Measurements from ENCODE around the gene CDK5RAP2.

- TF ChIP-seq ZNF600 (tag by site-specific recombination; IDR thresholded peaks at IDR 0.05) (no peak), ZNF24 (tag by site-specific recombination; IDR thresholded peaks at IDR 0.05) (no peak), OSR2 (tag by site-specific recombination; IDR thresholded peaks at IDR 0.05) (no peak), ZNF747 (tag by site-specific recombination; IDR thresholded peaks at IDR 0.05) (no peak), CTCF (tag by site-specific recombination; IDR thresholded peaks at IDR 0.05) (no peak), SCRT2 (tag by site-specific recombination; IDR thresholded peaks at IDR 0.05) (no peak), REST (tag by site-specific recombination; IDR thresholded peaks at IDR 0.05) (no peak), ZNF76 (tag by site-specific recombination; IDR thresholded peaks at IDR 0.05; ENCODE audit: borderline replicate concordance, low read depth) (no peak), ZBTB8A (tag by site-specific recombination; IDR thresholded peaks at IDR 0.05) (no peak), ZNF292 (tag by site-specific recombination; IDR thresholded peaks at IDR 0.05; ENCODE audit: borderline replicate concordance, low read depth) (no peak), KLF9 (tag by site-specific recombination; IDR thresholded peaks at IDR 0.05; ENCODE audit: low read depth) (no peak), PBX3 (CRISPR knock-in tag; IDR thresholded peaks at IDR 0.05) (no peak), ELK4 (IDR thresholded peaks at IDR 0.05; ENCODE audit: borderline replicate concordance, low read depth, low read length) (no peak)
Measured at GRCh38 chr9:120526534-120526933, 53.4 kb downstream of the CDK5RAP2 start.
